Measurements from ENCODE around the gene CISH. TPM values are rescaled to one million over a fixed set of nuclear protein-coding genes. Genes with fewer than 3 reads are reported as not detected.

Gene CISH
- total RNA-seq, 1 experiment from 2014 or later, result 1.7 TPM

DNA sequence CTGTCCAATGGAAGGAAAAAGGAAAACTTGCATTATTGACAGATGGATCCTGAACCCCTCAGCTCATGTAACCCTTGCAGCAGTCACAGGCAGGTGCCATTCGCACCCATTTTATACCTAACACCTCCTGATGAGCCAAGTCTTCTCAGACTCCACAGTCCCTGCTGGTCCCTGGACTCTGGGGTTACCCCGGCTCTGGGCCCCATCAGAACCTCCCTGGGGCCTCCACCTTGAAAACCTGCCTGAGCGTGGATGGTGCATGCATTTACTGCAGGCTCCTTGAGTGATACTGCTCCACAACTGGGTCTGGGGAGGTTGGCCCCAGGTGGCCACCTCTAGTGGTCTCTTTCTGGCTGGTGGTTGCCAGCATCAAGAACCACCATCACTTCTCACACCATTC is 47.3 kb upstream of the CISH start:
- Histone ChIP-seq H3K79me1 (ENCODE audit: insufficient read depth, low read depth, low read length, poor library complexity, severe bottlenecking) (no peaks in the 10 kb centered on the region), H4K5ac (ENCODE audit: insufficient read length, low read depth, low read length) (no peak overlapping the region), H3K9ac (ENCODE audit: extremely low read depth, insufficient read length, low read length) (no peak overlapping the region), H2BK120ac (ENCODE audit: low read depth, low read length, poor library complexity, severe bottlenecking) (no peak overlapping the region), H3K18ac (ENCODE audit: insufficient read length, low read depth, low read length) (no peak overlapping the region), H2BK12ac (ENCODE audit: insufficient read length, low read depth, low read length) (no peak overlapping the region), H3K23me2 (ENCODE audit: insufficient read length, low read depth, low read length, poor library complexity, severe bottlenecking) (no peaks in the 10 kb centered on the region), H2BK20ac (ENCODE audit: low read depth, low read length, poor library complexity, severe bottlenecking) (no peak overlapping the region), H3K56ac (ENCODE audit: insufficient read length, low read depth, low read length) (no peak overlapping the region), H3K79me2 (ENCODE audit: insufficient read depth, low read length) (no peaks in the 10 kb centered on the region), H3K4me2 (ENCODE audit: insufficient read depth, insufficient read length, low read length) (no peak overlapping the region), H3K4ac (ENCODE audit: low read depth, low read length) (no peak overlapping the region), H2BK5ac (ENCODE audit: insufficient read length, low read length) (no peak overlapping the region), H3K9me3 (ENCODE audit: control insufficient read depth, low read depth, low read length) (no peaks in the 10 kb centered on the region), H3K23ac (ENCODE audit: insufficient read length, low read depth, low read length) (no peak overlapping the region), H2AK5ac (ENCODE audit: insufficient read length, low read length) (no peak overlapping the region), H3K27me3 (ENCODE audit: insufficient read depth, low read length) (no peaks in the 10 kb centered on the region), H4K20me1 (ENCODE audit: control insufficient read depth, insufficient read depth, insufficient read length) (no peaks in the 10 kb centered on the region), H3K4me1 (ENCODE audit: insufficient read depth, low read length) (no peaks in the 10 kb centered on the region), H3K27ac (ENCODE audit: insufficient read length, low read depth, low read length) (no peak overlapping the region), H4K91ac (ENCODE audit: insufficient read length, low read depth, low read length) (no peak overlapping the region), H4K8ac (replicated peaks; ENCODE audit: insufficient read length, low read depth, low read length) (no peak overlapping the region), H3T11ph (ENCODE audit: low read length) (no peak overlapping the region), H2AFZ (ENCODE audit: low read length) (no peak overlapping the region), H2BK15ac (ENCODE audit: low read depth, low read length) (no peak overlapping the region), H3K14ac (ENCODE audit: insufficient read depth, low read length) (no peak overlapping the region)
- H3K4me3 Mint-ChIP-seq, result no peak overlapping the region
- peaks cover 21% of the 10 kb centered on the region for H3K27me3 Mint-ChIP-seq (ENCODE audit: low read depth)
- no peak for TF ChIP-seq CTCF (conservative IDR thresholded peaks at IDR 0.05)
- no peak for DNase-seq
- no peaks in the 10 kb centered on the region for H3K9me3 Mint-ChIP-seq
- H3K4me1 Mint-ChIP-seq, result no peaks in the 10 kb centered on the region
- no peaks in the 10 kb centered on the region; a peak in 1 of 7 replicates for H3K36me3 Mint-ChIP-seq (ENCODE audit: insufficient read depth in 1 of 3, low read depth in 3 of 3)
- no CpG with 5 or more reads among the region's 3 CpGs for WGBS (ENCODE audit: extremely low coverage, insufficient read length, low lambda C conversion rate)
- no peak overlapping the region for H3K27ac Mint-ChIP-seq

Measured in H9 (cell line).